Measurements from ENCODE around the gene ZNF385B. TPM values are rescaled to one million over a fixed set of nuclear protein-coding genes. Genes with fewer than 3 reads are reported as not detected.

Gene ZNF385B
- total RNA-seq, 1 experiment from 2014 or later = 9.3 TPM

GRCh38 chr2:179843541-179843940 lies 17.9 kb downstream of the ZNF385B start:
- Histone ChIP-seq H3K9ac (ENCODE audit: low read length) (no peak overlapping the region), H3K4me3 (replicated peaks in 1 of 2; ENCODE audit: low read depth in 1 of 2, low read length in 2 of 2) (no peak overlapping the region)

More at GRCh38 chr2:179843541-179843940, 17.9 kb downstream of the ZNF385B start:
- H3K27me3 ChIP-seq (ENCODE audit: insufficient read depth, low read length) = no peaks in the 10 kb centered on the region
- ChIA-PET CTCF (no interaction called here), POLR2A (no interaction called here), RAD21 (ENCODE audit: low non-redundant PET in 1 of 2, low total read pairs in 2 of 2, uncharacterized antibody in 2 of 2, unreplicated experiment in 2 of 2) (no interaction called here)
- H4K20me1 ChIP-seq (ENCODE audit: insufficient read depth) = no peaks in the 10 kb centered on the region
- H3K36me3 ChIP-seq (ENCODE audit: control insufficient read depth in 1 of 2, insufficient read depth in 2 of 2, low read length in 2 of 2) = no peaks in the 10 kb centered on the region
- no peaks in the 10 kb centered on the region for H3K79me2 ChIP-seq (ENCODE audit: insufficient read depth, low read length)
- no peak overlapping the region for H3K27ac ChIP-seq (ENCODE audit: low read depth, low read length)
- no peaks in the 10 kb centered on the region for H3K4me1 ChIP-seq (ENCODE audit: control insufficient read depth in 1 of 2, insufficient read depth in 2 of 2, low read length in 2 of 2)
- no peaks in the 10 kb centered on the region; the same call in 1 of the 2 replicates for H3K9me2 ChIP-seq (ENCODE audit: insufficient read depth)
- H3K4me2 ChIP-seq (ENCODE audit: low read length) = no peak overlapping the region
- H2AFZ ChIP-seq (ENCODE audit: low read depth, low read length, poor library complexity, severe bottlenecking) = no peak overlapping the region
- intact Hi-C loops (cut with micrococcal nuclease) = no loop called here
- no peak for DNase-seq (ENCODE audit: low read depth, low spot score)
- BruUV-seq (replicated peaks) = no TSS peak
- H3K9me3 ChIP-seq (ENCODE audit: control insufficient read depth in 1 of 2, insufficient read depth in 1 of 2, low read depth in 1 of 2, low read length in 2 of 2) = no peaks in the 10 kb centered on the region
- TF ChIP-seq CTCF (IDR thresholded peaks at IDR 0.05 in 2 of 3, conservative IDR thresholded peaks at IDR 0.05 in 1 of 3; ENCODE audit: borderline replicate concordance in 1 of 3, insufficient read depth in 1 of 3, low read depth in 2 of 3, low read length in 2 of 3) (no peak), CBX3 (IDR thresholded peaks at IDR 0.05; ENCODE audit: low read depth) (no peak), FOSL1 (IDR thresholded peaks at IDR 0.05; ENCODE audit: low read depth) (no peak), YY1 (IDR thresholded peaks at IDR 0.05; ENCODE audit: extremely low read depth, insufficient replicate concordance, low read depth, low read length) (no peak), CEBPB (IDR thresholded peaks at IDR 0.05; ENCODE audit: low read depth) (no peak), ZNF274 (IDR thresholded peaks at IDR 0.05; ENCODE audit: low read depth, low read length) (no peak), SP1 (IDR thresholded peaks at IDR 0.05; ENCODE audit: low read depth) (no peak), ELF1 (IDR thresholded peaks at IDR 0.05; ENCODE audit: borderline replicate concordance, low read depth) (no peak), TCF7L2 (IDR thresholded peaks at IDR 0.05; ENCODE audit: borderline replicate concordance, extremely low read depth, insufficient read depth, insufficient read length) (no peak)
- no peak for ATAC-seq

Measured in HCT116 (cell line).